SH-SY5Y (cell line): ENCODE data around the gene MEGF6.

Experiments
- GATA2 ChIP-seq: IDR thresholded peaks from 2 replicates; pipeline ENCODE4 v1.6.1; 2011; ENCODE audit warnings: mild to moderate bottlenecking, low read depth, low read length
- GATA3 ChIP-seq: IDR thresholded peaks from 2 replicates; pipeline ENCODE4 v1.6.1; 2011; ENCODE audit warnings: low read depth, mild to moderate bottlenecking, low read length, moderate library complexity

MEGF6 gene

DNA sequence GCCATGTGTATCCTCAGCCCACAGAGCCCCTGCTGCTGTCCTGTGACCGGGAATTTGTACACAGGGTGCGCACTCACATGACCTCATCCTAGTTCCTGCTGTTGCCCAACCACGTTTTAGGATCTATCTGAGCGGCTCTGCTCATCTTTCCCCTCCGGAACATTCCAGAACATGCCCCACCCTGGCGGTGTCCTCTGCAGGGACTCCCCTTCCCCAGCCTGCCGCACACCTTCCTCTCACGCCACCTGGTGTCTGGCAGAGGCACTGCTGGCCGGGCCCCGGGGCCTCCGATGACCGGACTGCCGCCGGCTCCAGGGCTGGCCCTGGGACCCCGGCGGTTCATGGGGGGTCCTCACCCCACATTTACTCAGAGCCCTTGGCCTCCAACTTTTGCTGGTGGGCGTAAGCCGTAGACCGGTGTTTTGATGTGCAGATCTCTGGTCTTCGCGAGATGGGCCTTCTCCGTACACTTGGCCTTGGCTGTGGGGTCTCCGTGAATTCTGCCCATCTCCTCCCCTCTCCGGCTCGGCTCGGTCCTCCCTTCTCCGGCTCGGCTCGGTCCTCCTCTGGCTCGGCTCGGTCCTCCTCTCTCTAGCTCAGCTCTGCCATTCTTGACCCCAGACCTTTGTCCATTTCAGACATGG lies 127.4 kb downstream of the MEGF6 start:
- TF ChIP-seq GATA3, result no peak
- no peak for TF ChIP-seq GATA2

- TF ChIP-seq GATA2, result no peak
- no peak for TF ChIP-seq GATA3
These were observed 127.9 kb downstream of the MEGF6 start for GRCh38 chr1:3483380-3483779.

GRCh38 chr1:3482378-3482849 lies 128.9 kb downstream of the MEGF6 start:
- TF ChIP-seq GATA2 (no peak), GATA3 (no peak)

DNA sequence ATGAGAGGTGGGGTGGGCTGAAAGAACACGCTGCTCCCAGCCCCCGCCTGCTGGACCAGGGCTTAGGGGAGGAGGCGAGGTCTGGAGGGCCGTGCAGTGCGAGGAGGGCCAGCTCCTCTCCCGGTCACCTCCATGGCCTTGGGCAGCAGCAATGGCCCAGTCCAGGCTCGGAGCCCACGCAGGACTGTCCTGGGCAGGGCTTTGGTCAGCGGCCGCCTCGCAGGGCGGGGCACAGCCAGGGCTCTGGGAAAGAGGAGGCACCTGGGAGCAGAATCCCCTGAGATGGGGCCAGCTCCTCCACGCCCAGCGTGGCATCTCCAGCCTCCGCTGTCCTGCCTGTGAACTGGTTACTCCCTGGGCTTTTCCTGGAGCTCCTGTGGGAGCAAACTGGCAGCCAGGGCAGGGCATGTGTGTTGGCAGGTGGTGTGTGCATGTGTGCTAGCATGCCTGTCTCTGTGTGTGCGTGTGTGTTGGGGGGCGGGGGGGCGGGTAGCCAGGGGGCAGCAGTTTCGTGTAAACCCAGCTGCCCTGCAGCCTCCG lies 129.4 kb downstream of the MEGF6 start:
- TF ChIP-seq GATA3 (no peak), GATA2 (no peak)

DNA sequence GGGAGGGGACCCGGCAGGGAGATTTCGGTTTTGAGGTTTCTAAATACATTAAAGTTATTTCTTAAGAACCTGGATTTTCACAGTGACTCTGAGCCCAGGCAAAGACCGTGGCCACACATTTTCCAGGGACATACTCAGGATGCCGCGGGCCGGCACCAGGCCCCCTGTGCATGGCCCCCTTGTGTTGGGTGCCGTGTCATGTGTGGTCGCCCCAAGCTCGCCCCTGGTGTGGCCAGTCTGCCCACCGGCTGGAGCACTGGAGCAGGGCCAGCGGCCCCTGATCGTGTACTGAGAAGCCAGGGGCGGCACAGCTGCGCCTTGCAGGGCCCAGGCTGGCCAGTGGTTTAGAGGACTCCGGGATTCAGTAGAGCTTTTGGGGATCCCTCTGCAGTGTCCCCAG lies 130.3 kb downstream of the MEGF6 start:
- no peak for TF ChIP-seq GATA2
- no peak for TF ChIP-seq GATA3

- no peak for TF ChIP-seq GATA3
These were observed 131.0 kb downstream of the MEGF6 start for GRCh38 chr1:3480369-3480719.

DNA sequence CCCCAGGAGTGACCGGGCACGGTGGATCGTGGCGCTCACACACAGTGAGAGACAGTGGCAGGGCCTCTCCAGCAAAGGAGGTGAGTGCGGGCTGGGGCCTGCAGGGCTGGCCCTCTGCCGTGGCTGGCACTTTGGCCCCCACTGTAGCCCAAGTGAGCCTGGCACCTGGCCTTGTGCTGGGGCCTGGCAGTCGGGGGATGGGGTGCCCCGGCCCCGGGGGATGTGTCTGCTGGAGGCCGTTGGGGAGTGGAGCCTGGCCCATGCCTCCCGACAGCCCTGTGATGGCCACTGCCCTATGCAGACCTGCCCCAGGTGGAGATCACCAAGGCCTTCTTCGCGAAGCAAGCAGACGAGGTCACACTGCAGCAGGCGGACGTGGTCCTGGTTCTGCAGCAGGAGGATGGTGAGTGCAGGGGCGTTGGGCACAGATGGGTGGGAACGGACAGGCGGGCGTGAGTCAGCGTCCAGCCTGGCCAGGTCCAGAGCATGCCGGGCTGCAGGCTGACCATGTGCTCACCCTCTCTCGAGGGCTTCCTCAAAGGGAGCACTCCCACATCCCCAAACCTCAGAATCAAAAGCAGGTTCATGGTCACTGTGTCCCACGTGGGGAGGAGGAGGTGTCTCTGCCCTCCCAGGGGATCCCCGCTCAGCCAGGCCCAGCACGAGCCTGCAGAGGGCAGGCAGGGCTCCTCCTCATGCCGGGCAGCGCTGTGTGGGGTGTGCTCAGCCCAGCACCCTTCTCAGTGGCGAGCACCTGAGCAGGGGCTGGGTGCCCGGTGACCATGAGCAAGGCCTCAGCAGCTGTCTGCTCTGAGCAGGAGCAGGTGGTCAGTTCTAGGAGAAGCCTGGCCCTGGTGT lies 131.6 kb downstream of the MEGF6 start:
- TF ChIP-seq GATA2 (no peak), GATA3 (no peak)

GRCh38 chr1:3478187-3478586 lies 133.1 kb downstream of the MEGF6 start:
- TF ChIP-seq GATA2 (no peak), GATA3 (no peak)

- no peak for TF ChIP-seq GATA3
- no peak for TF ChIP-seq GATA2
These were observed 133.9 kb downstream of the MEGF6 start for GRCh38 chr1:3477241-3477995.

- TF ChIP-seq GATA3 (no peak), GATA2 (no peak)
These were observed 134.6 kb downstream of the MEGF6 start for GRCh38 chr1:3476666-3477065.

DNA sequence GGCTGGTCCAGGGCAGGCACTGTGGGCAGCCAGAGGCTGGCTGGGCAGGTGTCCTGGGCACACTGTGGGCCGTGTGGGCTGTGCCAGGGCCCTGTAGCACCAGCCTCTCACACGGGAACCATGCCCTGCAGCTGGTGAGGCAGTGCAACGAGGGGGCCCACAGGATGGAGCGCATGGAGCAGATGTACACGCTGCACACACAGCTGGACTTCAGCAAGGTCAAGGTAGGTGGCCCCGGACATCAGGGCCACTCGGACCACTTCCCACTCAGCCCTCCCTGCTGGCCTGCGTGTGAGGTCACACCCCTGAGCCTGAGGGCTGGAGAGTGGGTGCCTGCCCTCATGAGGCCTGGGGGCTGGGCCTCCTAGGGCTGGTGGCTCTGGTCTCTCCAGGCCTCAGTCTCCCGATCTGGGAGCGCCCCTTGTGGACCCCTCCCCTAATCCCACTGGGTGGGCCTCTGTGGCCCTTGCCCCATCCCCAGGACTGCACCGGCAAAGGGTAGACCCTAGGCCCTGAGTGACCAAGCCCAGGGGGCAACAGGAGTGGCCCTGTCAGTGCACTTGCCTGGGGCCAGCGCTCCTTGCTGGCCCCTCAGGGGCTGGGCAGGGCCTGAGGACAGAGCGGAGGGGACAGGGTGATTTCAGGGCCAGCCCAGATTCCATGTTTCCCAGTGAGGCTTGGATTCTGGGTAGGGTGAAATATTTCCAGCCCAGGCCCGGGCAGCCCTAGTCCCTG lies 135.3 kb downstream of the MEGF6 start:
- TF ChIP-seq GATA3 (no peak), GATA2 (no peak)

DNA sequence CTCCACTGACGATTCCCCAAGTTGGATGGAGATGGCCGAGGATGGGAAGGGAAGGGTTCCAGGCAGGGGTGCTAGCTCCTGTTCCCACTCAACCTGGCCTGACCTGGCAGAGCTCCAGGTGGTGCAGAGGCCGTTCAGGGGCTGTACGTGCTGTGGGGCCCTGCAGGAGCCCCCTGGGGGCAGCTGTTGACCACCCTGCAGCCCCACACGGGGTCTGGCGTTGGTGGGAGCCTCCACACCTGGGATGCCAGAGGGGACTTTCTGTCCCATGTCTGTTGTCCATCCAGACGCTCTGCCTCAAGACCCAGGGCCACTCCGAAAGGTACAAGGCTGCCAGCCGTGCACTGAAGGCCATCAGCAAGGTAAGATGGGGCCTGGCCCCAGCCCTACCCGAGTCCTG lies 136.9 kb downstream of the MEGF6 start:
- TF ChIP-seq GATA3, result no peak
- TF ChIP-seq GATA2, result no peak

- TF ChIP-seq GATA2 (no peak), GATA3 (no peak)
These were observed 137.3 kb downstream of the MEGF6 start for GRCh38 chr1:3474016-3474415.

DNA sequence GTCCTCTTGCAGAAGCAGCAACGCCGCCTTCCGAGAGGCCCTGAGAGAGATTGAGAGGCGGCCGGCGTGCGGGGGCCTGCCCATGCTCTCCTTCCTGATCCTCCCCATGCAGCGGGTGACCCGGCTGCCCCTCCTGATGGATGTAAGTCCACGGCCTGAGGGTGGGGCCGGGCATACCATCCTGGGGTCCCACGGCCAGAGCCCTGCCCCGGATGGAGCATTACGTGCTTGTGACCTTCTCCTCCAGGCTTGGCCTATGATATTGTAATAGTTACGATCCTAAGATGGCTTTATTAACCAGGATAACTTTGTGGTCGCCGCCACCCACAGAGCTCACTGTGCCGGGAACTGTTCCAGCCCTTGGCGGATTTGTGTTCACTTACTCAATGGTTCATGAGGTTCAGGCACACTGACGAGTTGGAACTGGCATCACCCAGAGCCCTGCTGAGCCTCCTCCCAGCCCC lies 137.9 kb downstream of the MEGF6 start:
- no peak for TF ChIP-seq GATA3
- TF ChIP-seq GATA2, result no peak

DNA sequence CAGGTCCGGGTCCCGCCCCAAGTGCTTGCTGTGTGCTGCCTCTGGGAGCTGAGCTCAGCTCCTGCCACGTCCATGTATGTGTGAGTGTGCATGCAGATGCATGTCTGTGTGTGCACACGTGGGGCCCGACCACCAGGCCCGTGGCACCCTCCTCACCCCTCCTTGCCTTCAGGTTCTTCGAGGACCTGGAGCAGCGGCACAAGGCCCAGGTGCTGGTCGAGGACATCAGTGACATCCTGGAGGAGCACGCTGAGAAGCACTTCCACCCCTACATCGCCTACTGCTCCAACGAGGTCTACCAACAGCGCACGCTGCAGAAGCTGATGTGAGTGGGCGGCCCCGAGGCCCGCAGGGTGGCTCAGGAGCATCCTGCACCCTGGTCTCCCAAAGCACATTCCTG lies 138.4 kb downstream of the MEGF6 start:
- TF ChIP-seq GATA2 (no peak), GATA3 (no peak)
